Activated T-cell treated with anti-CD3 and anti-CD28 coated beads, Interleukin-2, amount 50 U/mL, for 4 hours (primary cell): ENCODE results near the gene ATP6V0D1. TPM values are rescaled to one million over a fixed set of nuclear protein-coding genes. Genes with fewer than 3 reads are reported as not detected.

Experiments used
- ATAC-seq, 2 donors: fragments of 200-7000 bp; cut with Tn5 transposase; one replicate each; pipeline ENCODE4 v1.10.0; 2021
- DNase-seq: peaks from one replicate; pipeline ENCODE4 v3.0.0-alpha.2; 2020
- H3K27me3 Mint-ChIP-seq: one replicate; pipeline ENCODE4 v1.8.0; 2021; ENCODE audit warnings: low read depth, mixed read lengths
- H3K36me3 Mint-ChIP-seq: one replicate; pipeline ENCODE4 v1.8.0; 2022; ENCODE audit warnings: mixed read lengths; ENCODE audit not compliant: insufficient read depth
- H3K4me1 Mint-ChIP-seq: one replicate; pipeline ENCODE4 v1.8.0; 2021; ENCODE audit warnings: low read depth, mixed read lengths
- H3K4me3 Mint-ChIP-seq: one replicate; pipeline ENCODE4 v1.8.0; 2021; ENCODE audit warnings: mild to moderate bottlenecking, moderate library complexity, mixed read lengths
- H3K9me3 Mint-ChIP-seq: one replicate; pipeline ENCODE4 v1.8.0; 2021; ENCODE audit warnings: mixed read lengths
- total RNA-seq, 3 donors: library from RNA; stranded (reverse); gene quantifications; one replicate each; pipeline ENCODE4 v1.2.1, GENCODE V29; 2021

The ATP6V0D1 gene
- total RNA-seq, 3 donors from 2014 or later, result 36.0 to 49.1 (median 44.5) TPM

DNA sequence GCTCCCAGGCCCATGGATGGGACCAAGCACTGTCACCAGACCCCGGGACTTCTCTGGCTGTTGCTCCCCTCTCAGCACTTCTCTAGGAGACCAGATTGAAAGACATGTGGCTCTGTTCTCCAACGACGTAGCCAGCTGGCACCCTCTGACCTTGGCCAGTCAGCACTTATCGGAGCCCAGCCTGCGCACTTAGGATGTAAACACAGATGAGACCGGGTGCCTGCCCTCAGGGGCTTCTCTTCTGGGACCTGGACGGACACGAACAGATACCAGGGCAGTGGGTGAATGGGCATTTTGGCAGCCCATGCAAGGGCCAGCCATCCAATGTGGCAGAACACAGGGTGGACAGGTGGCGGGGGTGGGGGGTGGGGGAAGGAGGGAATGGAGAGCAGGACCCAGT lies 71.3 kb downstream of the ATP6V0D1 start:
- peaks cover 26% of the 10 kb centered on the region for H3K27me3 Mint-ChIP-seq
- H3K9me3 Mint-ChIP-seq, result no peaks in the 10 kb centered on the region
- H3K36me3 Mint-ChIP-seq, result no peaks in the 10 kb centered on the region
- DNase-seq, result no peak
- no peak overlapping the region for H3K4me3 Mint-ChIP-seq
- ATAC-seq, result no peak
- no peaks in the 10 kb centered on the region for H3K4me1 Mint-ChIP-seq

DNA sequence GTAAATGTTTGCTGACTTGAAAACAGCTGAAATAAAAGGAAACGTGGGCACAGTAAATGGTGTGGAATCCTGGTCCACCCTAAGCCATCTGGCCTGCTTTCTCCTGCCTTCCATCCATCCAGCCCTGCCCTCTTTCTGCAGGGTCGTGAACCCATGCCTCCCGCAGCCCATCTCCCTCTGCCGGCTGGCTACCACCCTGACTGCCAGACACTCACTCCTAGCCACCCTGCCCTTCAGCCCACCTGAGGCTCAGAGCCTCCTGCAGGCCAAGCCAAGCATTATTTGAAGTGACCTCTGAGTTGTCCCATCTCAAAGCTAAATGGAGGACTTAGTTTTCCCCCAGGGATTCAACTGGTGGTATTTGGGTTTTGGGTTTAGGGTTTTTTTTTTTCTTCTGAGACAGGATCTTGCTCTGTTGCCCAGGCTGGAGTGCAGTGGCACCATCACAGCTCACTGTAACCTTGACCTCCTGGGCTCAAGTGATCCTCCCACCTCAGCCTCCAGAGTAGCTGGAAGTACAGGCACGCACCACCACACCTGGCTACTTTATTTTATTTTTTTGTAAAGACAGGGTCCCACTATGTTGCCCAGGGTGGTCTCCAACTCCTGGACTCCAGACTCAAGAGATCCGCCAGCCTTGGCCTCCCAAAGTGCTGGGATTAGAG lies 73.0 kb downstream of the ATP6V0D1 start:
- ATAC-seq, result no peak
- no peaks in the 10 kb centered on the region for H3K36me3 Mint-ChIP-seq
- no peak overlapping the region for H3K4me3 Mint-ChIP-seq
- no peaks in the 10 kb centered on the region for H3K9me3 Mint-ChIP-seq
- no peak for DNase-seq
- H3K27me3 Mint-ChIP-seq, result peaks cover 22% of the 10 kb centered on the region
- no peaks in the 10 kb centered on the region for H3K4me1 Mint-ChIP-seq

DNA sequence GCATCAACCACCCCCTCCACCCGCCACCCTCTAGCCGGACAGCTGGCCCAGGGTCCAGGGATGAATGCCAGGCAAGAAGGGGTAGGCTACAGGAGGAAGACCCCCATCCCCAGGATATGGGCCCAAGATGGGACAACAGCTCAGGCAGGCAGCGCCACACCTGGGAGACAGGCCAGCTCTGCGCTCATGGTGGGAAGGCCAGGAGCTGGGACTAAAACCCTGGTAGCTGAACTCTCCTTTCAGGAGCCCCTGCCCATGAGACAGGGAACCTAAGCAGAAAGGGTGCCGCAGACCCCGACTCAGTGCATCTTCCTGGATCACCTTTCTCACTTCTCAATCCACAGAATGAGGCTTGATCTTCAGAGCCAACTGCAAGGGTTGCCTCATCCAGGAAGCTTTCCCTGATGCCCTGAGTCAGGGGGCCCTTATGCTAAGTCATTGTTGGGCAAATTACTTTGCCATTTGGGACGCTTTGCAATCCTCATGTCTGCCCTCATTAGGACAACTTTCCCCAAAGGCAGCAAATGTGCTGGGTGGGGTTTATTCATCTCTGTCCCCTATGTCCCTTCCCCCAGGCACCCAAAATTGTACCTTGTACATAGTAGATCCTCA lies 73.7 kb downstream of the ATP6V0D1 start:
- H3K4me3 Mint-ChIP-seq, result no peak overlapping the region
- no peak for ATAC-seq
- no peak for DNase-seq
- H3K36me3 Mint-ChIP-seq, result no peaks in the 10 kb centered on the region
- H3K4me1 Mint-ChIP-seq, result no peaks in the 10 kb centered on the region
- H3K27me3 Mint-ChIP-seq, result peaks cover 25% of the 10 kb centered on the region
- H3K9me3 Mint-ChIP-seq, result no peaks in the 10 kb centered on the region

DNA sequence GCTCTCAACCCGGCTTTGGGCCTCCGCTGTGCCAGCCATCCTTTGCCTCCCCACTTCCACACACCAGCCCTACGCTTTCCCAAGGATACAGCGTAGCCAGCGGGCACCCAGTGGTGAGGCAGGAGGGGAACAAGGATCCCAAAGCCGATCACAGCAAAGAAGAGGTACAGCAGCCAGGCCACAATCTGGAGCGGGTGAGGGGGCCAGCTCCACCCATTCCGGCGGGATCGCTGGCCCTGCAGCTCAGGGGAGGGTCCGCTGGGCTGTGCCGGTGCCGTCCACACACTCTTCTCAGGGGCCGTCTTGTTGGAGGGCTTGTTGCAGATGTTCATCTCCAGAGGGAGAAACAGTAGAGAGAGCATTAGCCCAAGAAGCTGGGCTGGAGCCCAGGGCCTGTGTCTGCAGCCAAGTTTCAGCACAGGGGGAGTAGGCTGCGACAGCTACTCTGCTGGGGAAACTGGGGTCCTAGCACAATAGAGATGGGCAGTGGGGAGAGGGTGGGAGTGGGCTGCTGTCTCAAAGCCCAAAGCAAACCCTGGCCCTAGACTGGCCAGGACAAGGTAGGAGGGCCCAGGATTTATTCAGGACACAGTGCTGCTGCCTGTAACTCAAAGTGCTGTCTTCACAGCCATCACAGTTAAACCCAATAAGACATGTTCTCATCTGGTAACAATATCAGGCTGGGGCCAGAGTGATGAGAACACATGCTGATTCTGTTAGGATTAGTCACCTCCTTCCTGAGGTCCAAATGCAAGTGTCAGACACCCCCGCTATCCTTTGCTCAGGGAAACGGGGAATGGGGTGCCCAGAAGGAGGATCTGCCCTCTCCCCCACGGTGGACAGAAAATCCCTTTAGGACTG lies 74.6 kb downstream of the ATP6V0D1 start:
- Mint-ChIP-seq H3K27me3 (peaks cover 22% of the 10 kb centered on the region), H3K36me3 (no peaks in the 10 kb centered on the region), H3K4me3 (no peak overlapping the region), H3K4me1 (no peaks in the 10 kb centered on the region), H3K9me3 (no peaks in the 10 kb centered on the region)
- DNase-seq (no peak), ATAC-seq (no peak)

DNA sequence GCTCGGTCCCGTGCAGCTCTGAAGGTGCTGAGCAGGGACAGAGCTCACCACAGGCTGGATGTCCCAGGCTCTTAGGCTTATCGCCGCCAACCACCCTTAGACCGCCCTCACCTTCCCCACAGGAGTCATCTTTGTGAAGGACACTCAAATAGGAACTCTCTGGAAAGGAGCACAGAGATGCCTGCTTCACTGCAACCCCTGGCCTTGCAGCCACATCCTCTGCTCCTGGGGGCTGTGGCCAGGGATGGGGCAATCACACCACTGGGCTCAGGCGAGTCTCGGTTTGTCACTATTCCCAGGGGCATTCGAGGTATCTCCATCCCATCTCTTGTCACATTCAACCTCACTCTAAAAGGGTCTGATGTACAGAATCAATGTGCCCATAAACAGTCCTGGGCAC lies 75.6 kb downstream of the ATP6V0D1 start:
- H3K36me3 Mint-ChIP-seq, result no peaks in the 10 kb centered on the region
- no peaks in the 10 kb centered on the region for H3K9me3 Mint-ChIP-seq
- no peak for ATAC-seq
- peaks cover 21% of the 10 kb centered on the region for H3K27me3 Mint-ChIP-seq
- no peak for DNase-seq
- no peak overlapping the region for H3K4me3 Mint-ChIP-seq
- H3K4me1 Mint-ChIP-seq, result no peaks in the 10 kb centered on the region

DNA sequence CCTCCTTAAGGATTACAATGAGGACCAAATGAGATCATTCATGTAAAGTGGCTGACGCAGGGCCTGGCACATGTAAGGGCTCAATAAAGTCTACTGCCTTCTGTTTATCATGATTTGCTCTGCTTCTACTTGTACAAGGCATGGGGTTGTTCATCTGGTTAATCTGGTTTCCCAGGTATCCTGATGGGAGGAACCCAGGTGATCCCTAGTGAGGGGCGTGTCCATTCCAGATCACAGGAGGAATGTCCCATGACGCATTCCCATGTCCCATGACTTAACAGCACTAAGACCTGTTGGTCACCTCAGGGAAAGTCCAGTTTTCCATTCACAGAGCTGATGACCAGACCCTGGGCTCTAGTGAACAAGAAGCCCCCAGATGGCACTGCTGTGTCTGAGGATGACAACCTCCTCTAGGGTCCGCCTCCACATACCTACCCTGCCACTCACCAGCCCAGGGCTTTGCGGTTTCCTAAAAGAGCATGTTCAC lies 76.2 kb downstream of the ATP6V0D1 start:
- no peak for ATAC-seq
- H3K27me3 Mint-ChIP-seq, result peaks cover 19% of the 10 kb centered on the region
- no peak overlapping the region for H3K4me3 Mint-ChIP-seq
- no peaks in the 10 kb centered on the region for H3K9me3 Mint-ChIP-seq
- no peak for DNase-seq
- H3K36me3 Mint-ChIP-seq, result no peaks in the 10 kb centered on the region
- H3K4me1 Mint-ChIP-seq, result no peaks in the 10 kb centered on the region

DNA sequence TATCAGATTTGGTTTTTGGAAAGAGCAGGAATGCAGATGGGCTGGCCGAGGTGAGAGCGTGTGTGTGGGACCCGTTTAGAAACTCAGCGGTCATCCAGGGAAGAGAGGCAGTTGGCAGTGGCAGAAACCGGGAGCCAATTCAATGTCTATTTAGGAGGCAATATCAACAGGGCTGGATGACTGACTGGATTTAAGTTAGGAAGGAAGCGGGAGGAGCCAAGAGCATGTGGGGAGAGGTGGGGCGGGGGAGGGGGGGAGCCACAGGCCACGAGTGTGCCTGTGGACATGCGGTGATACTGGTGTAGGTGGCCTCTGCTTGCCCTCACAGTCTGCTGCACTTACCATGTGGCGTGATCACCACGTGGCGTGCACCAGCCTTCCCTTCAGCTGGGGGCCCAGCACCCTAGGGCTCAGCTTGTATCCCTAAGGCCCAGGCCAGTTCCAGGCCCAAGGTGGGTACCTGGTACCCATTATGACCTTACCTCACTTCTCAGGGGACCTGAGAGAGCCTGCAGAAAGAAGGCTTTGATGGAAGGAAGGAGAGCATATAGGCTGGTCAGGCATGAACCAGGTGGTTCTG lies 76.9 kb downstream of the ATP6V0D1 start:
- DNase-seq, result no peak
- no peaks in the 10 kb centered on the region for H3K9me3 Mint-ChIP-seq
- peaks cover 15% of the 10 kb centered on the region for H3K27me3 Mint-ChIP-seq
- no peaks in the 10 kb centered on the region for H3K36me3 Mint-ChIP-seq
- H3K4me3 Mint-ChIP-seq, result no peak overlapping the region
- no peak for ATAC-seq
- H3K4me1 Mint-ChIP-seq, result no peaks in the 10 kb centered on the region

DNA sequence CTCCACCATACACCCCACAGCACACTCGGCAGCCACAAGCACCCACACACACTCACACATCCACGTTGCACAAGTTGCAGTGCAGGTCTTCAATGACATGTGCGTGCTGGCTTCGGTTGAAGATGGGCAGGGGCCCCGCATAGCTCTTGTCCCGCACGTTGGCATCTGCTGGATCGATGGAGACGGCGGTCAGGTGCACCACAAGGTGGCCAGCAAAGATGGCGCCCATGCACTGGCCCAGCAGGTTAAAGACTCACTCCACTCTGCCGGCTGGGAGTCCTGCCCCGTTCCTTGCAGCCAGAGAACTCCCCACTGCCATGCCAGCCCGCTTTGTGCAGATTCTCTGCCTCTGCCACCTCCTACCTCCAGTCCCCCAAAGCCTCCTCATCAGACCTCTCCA lies 80.1 kb downstream of the ATP6V0D1 start:
- no peak overlapping the region for H3K4me3 Mint-ChIP-seq
- DNase-seq, result no peak
- no peak for ATAC-seq
- peaks cover 18% of the 10 kb centered on the region for H3K27me3 Mint-ChIP-seq
- H3K4me1 Mint-ChIP-seq, result no peaks in the 10 kb centered on the region
- H3K9me3 Mint-ChIP-seq, result no peaks in the 10 kb centered on the region
- no peaks in the 10 kb centered on the region for H3K36me3 Mint-ChIP-seq

DNA sequence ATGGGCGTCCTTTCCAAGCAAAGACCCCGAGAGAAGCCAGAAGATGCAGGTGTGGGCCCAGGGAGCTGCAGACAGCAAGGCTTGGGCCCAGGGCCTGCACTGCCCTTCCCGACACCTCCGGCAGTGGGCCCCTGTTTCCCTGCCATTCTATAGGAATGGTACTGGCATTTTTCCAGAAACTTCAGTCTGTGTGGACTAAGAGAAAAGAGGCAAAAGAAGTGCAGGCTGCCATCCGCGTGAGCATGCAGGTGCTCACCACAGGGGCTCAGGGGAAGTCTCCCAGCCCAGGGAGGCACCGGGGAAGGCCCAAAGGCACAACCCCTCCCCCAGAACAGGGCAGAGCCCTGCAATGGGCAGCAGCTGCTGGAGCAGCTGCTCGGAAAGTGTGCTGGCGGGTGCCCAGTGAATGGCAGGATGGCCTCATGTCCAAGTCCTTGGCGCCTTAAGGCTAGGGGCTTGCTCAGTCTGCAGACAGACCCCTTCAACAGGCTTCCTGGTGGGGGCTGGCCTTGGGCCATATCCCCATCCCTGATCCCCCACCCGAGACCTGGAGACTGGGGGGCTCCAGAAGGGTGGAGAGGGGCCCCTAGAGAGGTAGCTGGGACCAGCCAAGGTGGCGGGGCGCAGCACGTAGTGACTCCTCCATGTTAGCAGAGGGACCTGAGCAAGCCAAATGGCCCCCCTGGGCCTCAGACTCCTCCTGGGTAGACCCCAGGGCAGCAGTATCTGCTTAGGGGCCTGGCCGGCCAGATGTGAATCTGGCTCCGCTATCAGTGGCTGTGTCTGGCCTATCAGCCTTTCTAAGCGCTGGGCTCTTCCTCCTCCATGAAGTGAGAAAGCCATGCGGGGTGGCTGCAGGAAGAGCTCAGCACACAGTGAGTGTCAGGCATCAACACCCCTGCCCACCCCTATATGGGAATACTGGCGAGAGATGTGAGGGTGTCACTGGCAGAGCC lies 80.9 kb downstream of the ATP6V0D1 start:
- peaks cover 27% of the 10 kb centered on the region for H3K27me3 Mint-ChIP-seq
- no peak for ATAC-seq
- H3K36me3 Mint-ChIP-seq, result no peaks in the 10 kb centered on the region
- no peak for DNase-seq
- no peaks in the 10 kb centered on the region for H3K9me3 Mint-ChIP-seq
- H3K4me1 Mint-ChIP-seq, result peaks cover 2% of the 10 kb centered on the region
- no peak overlapping the region for H3K4me3 Mint-ChIP-seq

DNA sequence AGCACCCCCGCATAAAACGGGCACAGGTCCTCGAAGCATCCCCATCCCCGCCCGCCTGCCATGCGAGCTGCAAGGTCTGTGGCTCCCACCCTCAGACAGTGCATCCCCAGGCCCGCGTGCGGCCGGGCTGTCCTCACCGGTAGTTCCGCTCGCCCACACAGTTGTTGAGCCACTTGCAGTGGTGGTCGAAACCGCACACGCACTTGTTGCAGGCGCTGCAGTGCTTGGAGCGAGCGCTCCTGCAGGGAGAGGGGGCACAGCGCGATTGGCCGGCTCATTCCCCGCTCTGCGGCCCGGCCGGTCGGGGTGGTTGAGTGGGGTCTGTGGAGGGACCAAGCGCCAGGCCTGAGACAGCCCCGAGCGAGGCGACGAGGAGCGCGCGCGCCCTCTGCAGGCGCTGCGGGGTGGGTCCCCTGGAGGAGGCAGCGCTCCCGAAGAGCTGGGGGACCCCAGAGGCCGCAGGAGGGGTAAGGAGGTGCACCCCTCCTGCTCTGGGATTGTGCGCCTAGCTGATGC lies 81.7 kb downstream of the ATP6V0D1 start:
- Mint-ChIP-seq H3K36me3 (no peaks in the 10 kb centered on the region), H3K4me3 (no peak overlapping the region), H3K9me3 (no peaks in the 10 kb centered on the region), H3K4me1 (peaks cover 3% of the 10 kb centered on the region), H3K27me3 (peaks cover 30% of the 10 kb centered on the region)
- peak; percentile 79 to 82 for ATAC-seq
- DNase-seq, result peak; percentile 33

DNA sequence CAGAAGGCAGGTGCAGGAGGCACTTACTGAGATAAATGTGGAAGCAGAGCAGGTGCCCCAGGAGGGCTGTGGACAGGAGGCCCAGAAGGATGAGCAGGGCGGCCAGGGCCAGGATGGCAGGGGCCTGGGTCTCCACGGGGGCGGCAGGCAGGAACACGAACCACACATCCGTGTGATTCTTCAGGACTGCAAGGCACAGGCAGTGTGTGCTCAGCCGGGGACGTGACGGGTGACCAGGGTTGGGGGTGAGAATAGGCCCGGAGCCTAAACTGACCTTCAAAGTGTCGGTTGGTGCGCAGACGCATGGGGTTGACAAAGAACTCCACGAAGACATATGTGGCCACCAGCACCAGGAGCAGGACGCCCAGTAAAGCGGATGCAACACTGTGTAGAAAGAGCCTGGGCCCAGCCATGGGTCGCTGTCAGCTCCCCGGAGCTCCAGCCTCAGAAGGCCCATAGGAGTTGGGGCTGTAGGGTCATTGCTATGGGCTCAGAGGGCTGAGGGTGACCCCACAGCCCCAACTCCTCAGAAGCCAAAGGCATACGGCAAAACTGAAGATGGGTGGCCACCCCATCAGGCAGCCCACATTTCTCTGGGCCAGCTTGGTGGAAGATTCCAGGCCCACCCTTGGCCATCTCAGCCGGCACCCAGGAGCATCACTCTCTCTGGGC lies 82.3 kb downstream of the ATP6V0D1 start:
- ATAC-seq (no peak), DNase-seq (no peak)
- Mint-ChIP-seq H3K4me1 (peaks cover 8% of the 10 kb centered on the region), H3K9me3 (no peaks in the 10 kb centered on the region), H3K27me3 (peaks cover 36% of the 10 kb centered on the region), H3K36me3 (no peaks in the 10 kb centered on the region), H3K4me3 (no peak overlapping the region)

DNA sequence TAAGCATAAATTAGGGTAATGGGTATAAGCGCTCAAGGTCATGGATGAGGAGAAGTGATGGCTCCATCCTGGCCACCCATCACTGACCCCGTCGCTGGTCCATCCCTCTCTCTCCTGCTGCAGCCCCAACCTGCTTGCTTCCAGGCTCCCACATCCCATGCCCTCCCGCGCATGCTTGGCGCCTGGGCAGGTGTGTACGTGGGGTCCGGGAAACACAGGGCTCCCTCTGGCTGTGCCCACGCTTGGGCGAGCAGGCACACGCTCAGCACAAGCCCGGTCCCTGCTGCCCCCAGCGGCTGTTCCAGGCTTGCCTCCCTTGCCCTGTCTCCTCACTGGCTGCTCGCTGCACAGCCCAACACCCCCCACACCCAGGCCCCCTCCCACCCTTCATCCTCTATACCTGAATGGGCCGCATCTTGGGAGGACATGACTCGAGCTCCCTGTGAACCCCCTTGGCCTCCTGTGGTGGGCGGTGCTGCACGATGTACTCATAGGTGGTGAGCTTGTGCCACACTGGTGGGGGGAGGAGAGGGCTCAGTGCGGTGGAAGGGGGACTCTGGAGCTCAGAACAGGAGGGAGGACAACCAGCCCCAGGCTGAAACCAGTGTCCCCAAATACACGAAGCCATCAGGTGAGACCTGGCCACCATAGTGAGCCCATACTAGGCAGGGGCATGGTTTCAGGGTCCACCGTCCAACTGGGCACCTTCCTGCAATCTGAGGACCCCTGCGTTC lies 83.0 kb downstream of the ATP6V0D1 start:
- H3K36me3 Mint-ChIP-seq, result no peaks in the 10 kb centered on the region
- peaks cover 35% of the 10 kb centered on the region for H3K27me3 Mint-ChIP-seq
- H3K4me3 Mint-ChIP-seq, result no peak overlapping the region
- DNase-seq, result no peak
- H3K9me3 Mint-ChIP-seq, result no peaks in the 10 kb centered on the region
- no peak for ATAC-seq
- peaks cover 10% of the 10 kb centered on the region for H3K4me1 Mint-ChIP-seq
